Astrocyte (in vitro differentiated cells and primary cell): ENCODE measurements around the gene LAMB4. TPM values are rescaled to one million over a fixed set of nuclear protein-coding genes. Genes with fewer than 3 reads are reported as not detected.
A peak's percentile ranks its signal among the peaks of the same experiment; 100 is the strongest.

Experiments used
- DNase-seq: peaks from one replicate; pipeline ENCODE4 v3.0.0-alpha.2; 2010; ENCODE audit warnings: low read depth
- FAIRE-seq: peaks from 2 replicates; lab custom pipeline; 2011; peaks lifted over from hg19 to GRCh38; lab: Jason Lieb, UNC
- H2AFZ ChIP-seq: 2 replicates; pipeline ENCODE4 v1.6.0; 2012; ENCODE audit warnings: low read depth, low read length, inconsistent platforms
- H3K27ac ChIP-seq: 2 replicates; pipeline ENCODE4 v1.5.1; 2011; ENCODE audit warnings: low read depth, low read length, inconsistent platforms
- H3K27me3 ChIP-seq: 2 replicates; pipeline ENCODE4 v1.6.0; 2011; ENCODE audit warnings: low read length, inconsistent platforms; ENCODE audit not compliant: insufficient read depth
- H3K36me3 ChIP-seq: 2 replicates; pipeline ENCODE4 v1.5.1; 2011; ENCODE audit warnings: low read length, inconsistent platforms; ENCODE audit not compliant: insufficient read depth
- H3K4me1 ChIP-seq: 2 replicates; pipeline ENCODE4 v1.5.1; 2011; ENCODE audit warnings: low read length, inconsistent platforms; ENCODE audit not compliant: insufficient read depth
- H3K4me2 ChIP-seq: 2 replicates; pipeline ENCODE4 v1.6.0; 2012; ENCODE audit warnings: low read length, inconsistent platforms
- H3K4me3 ChIP-seq: 2 replicates; pipeline ENCODE4 v1.5.1; 2011; ENCODE audit warnings: low read depth, mild to moderate bottlenecking, low read length, inconsistent platforms; ENCODE audit not compliant: insufficient read depth
- H3K79me2 ChIP-seq: 2 replicates; pipeline ENCODE4 v1.6.0; 2012; ENCODE audit warnings: mild to moderate bottlenecking, low read length, inconsistent platforms; ENCODE audit not compliant: insufficient read depth
- H3K9ac ChIP-seq: 2 replicates; pipeline ENCODE4 v1.6.0; 2012; ENCODE audit warnings: mild to moderate bottlenecking, low read length, inconsistent platforms
- H3K9me3 ChIP-seq: 2 replicates; pipeline ENCODE4 v1.5.1; 2012; ENCODE audit warnings: low read depth, mild to moderate bottlenecking, low read length, inconsistent platforms; ENCODE audit not compliant: insufficient read depth
- H4K20me1 ChIP-seq: 2 replicates; pipeline ENCODE4 v1.6.0; 2012; ENCODE audit warnings: low read length, inconsistent platforms; ENCODE audit not compliant: insufficient read depth
- H3K27ac Mint-ChIP-seq: one replicate; pipeline ENCODE4 v1.8.0; 2021; ENCODE audit warnings: mild to moderate bottlenecking, mixed read lengths; ENCODE audit not compliant: unreplicated experiment
- H3K27me3 Mint-ChIP-seq: one replicate; pipeline ENCODE4 v1.8.0; 2021; ENCODE audit warnings: low read depth, mixed read lengths; ENCODE audit not compliant: unreplicated experiment
- H3K36me3 Mint-ChIP-seq: one replicate; pipeline ENCODE4 v1.8.0; 2021; ENCODE audit warnings: low read depth, mixed read lengths; ENCODE audit not compliant: unreplicated experiment
- H3K4me1 Mint-ChIP-seq: one replicate; pipeline ENCODE4 v1.8.0; 2021; ENCODE audit warnings: low read depth, mixed read lengths; ENCODE audit not compliant: unreplicated experiment
- H3K4me3 Mint-ChIP-seq: one replicate; pipeline ENCODE4 v1.8.0; 2021; ENCODE audit warnings: mild to moderate bottlenecking, moderate library complexity, mixed read lengths; ENCODE audit not compliant: unreplicated experiment
- H3K9me3 Mint-ChIP-seq: one replicate; pipeline ENCODE4 v1.8.0; 2021; ENCODE audit warnings: mild to moderate bottlenecking, mixed read lengths; ENCODE audit not compliant: unreplicated experiment
- CTCF ChIP-seq: IDR thresholded peaks from 2 replicates; pipeline ENCODE4 v1.5.1; 2011; ENCODE audit warnings: low read depth, mild to moderate bottlenecking, inconsistent platforms, low read length, moderate library complexity; ENCODE audit not compliant: insufficient read depth
- EZH2 ChIP-seq: IDR thresholded peaks from 2 replicates; pipeline ENCODE4 v1.6.1; 2012; ENCODE audit warnings: mild to moderate bottlenecking, low read length, inconsistent platforms; ENCODE audit not compliant: insufficient read depth
- total RNA-seq: library from RNA; stranded (reverse); gene quantifications from 2 replicates; pipeline ENCODE4 v1.2.1, GENCODE V29; 2021

The LAMB4 gene
- total RNA-seq, 1 donor from 2014 or later = 0.16 TPM

- no peak for TF ChIP-seq EZH2
- TF ChIP-seq CTCF = no peak
- no peaks in the 10 kb centered on the region for H3K9me3 ChIP-seq
- no peak overlapping the region for H2AFZ ChIP-seq
- no peak for DNase-seq
- no peak overlapping the region for H3K4me3 ChIP-seq
- H3K79me2 ChIP-seq = no peaks in the 10 kb centered on the region
- no peaks in the 10 kb centered on the region for H3K36me3 ChIP-seq
- no peaks in the 10 kb centered on the region for H3K27me3 ChIP-seq
- H3K9ac ChIP-seq = no peak overlapping the region
- peaks cover 5% of the 10 kb centered on the region for H3K9me3 Mint-ChIP-seq
- H3K4me1 ChIP-seq = peaks cover 30% of the 10 kb centered on the region
- no peaks in the 10 kb centered on the region for H3K36me3 Mint-ChIP-seq
- no peaks in the 10 kb centered on the region for H4K20me1 ChIP-seq
- H3K27me3 Mint-ChIP-seq = no peaks in the 10 kb centered on the region
- H3K4me3 Mint-ChIP-seq = no peak overlapping the region
- H3K27ac Mint-ChIP-seq = peak overlapping the region; percentile 79
- no peak for FAIRE-seq
- H3K27ac ChIP-seq = peak overlapping the region; percentile 85
- peaks cover 27% of the 10 kb centered on the region for H3K4me1 Mint-ChIP-seq
- peak overlapping the region; percentile 75 for H3K4me2 ChIP-seq
Observed at GRCh38 chr7:108078691-108079090, 51.5 kb downstream of the LAMB4 start.

- H3K27ac Mint-ChIP-seq = peak overlapping the region; percentile 20
- no peak overlapping the region for H3K9ac ChIP-seq
- H3K27ac ChIP-seq = peak overlapping the region; percentile 85
- no peaks in the 10 kb centered on the region for H4K20me1 ChIP-seq
- no peak overlapping the region for H3K4me3 ChIP-seq
- H3K27me3 ChIP-seq = no peaks in the 10 kb centered on the region
- H3K79me2 ChIP-seq = no peaks in the 10 kb centered on the region
- no peak for TF ChIP-seq CTCF
- no peak for TF ChIP-seq EZH2
- peaks cover 5% of the 10 kb centered on the region for H3K9me3 Mint-ChIP-seq
- H2AFZ ChIP-seq = no peak overlapping the region
- H3K9me3 ChIP-seq = no peaks in the 10 kb centered on the region
- H3K4me1 ChIP-seq = peaks cover 30% of the 10 kb centered on the region
- no peaks in the 10 kb centered on the region for H3K27me3 Mint-ChIP-seq
- H3K36me3 ChIP-seq = no peaks in the 10 kb centered on the region
- peak overlapping the region; percentile 21 for H3K4me2 ChIP-seq
- H3K4me1 Mint-ChIP-seq = peaks cover 27% of the 10 kb centered on the region
- no peaks in the 10 kb centered on the region for H3K36me3 Mint-ChIP-seq
- FAIRE-seq (no peak), DNase-seq (peak; percentile 52)
- H3K4me3 Mint-ChIP-seq = no peak overlapping the region
Observed at GRCh38 chr7:108078211-108078673, 51.9 kb downstream of the LAMB4 start.

GRCh38 chr7:108077709-108078108, 52.5 kb downstream of the LAMB4 start:
- no peaks in the 10 kb centered on the region for H3K36me3 ChIP-seq
- H3K36me3 Mint-ChIP-seq = no peaks in the 10 kb centered on the region
- H3K9ac ChIP-seq = no peak overlapping the region
- TF ChIP-seq CTCF (no peak), EZH2 (no peak)
- peak overlapping the region; percentile 85 for H3K27ac ChIP-seq
- H3K27ac Mint-ChIP-seq = peak overlapping the region; percentile 20
- H4K20me1 ChIP-seq = no peaks in the 10 kb centered on the region
- H2AFZ ChIP-seq = no peak overlapping the region
- no peaks in the 10 kb centered on the region for H3K27me3 Mint-ChIP-seq
- no peaks in the 10 kb centered on the region for H3K27me3 ChIP-seq
- H3K4me3 ChIP-seq = no peak overlapping the region
- H3K4me1 Mint-ChIP-seq = peaks cover 27% of the 10 kb centered on the region
- no peak overlapping the region for H3K4me3 Mint-ChIP-seq
- DNase-seq = no peak
- H3K4me1 ChIP-seq = peaks cover 30% of the 10 kb centered on the region
- peak overlapping the region; percentile 21 for H3K4me2 ChIP-seq
- H3K79me2 ChIP-seq = no peaks in the 10 kb centered on the region
- H3K9me3 ChIP-seq = no peaks in the 10 kb centered on the region
- no peak for FAIRE-seq
- H3K9me3 Mint-ChIP-seq = peaks cover 5% of the 10 kb centered on the region
